Cerebellar nuclear complex (tissue), 1 donor: ENCODE measurements around the gene TTC28.
"Not testable (repeated sequence)": the region's sequence is repeated elsewhere in the genome, so short reads cannot be mapped to it uniquely, and the experiment has no call there.

Experiments used
- DNase-seq, 2 experiments: peaks; one replicate each; lab custom pipeline; 2025; lab: John Stamatoyannopoulos, UW

The TTC28 gene

DNA sequence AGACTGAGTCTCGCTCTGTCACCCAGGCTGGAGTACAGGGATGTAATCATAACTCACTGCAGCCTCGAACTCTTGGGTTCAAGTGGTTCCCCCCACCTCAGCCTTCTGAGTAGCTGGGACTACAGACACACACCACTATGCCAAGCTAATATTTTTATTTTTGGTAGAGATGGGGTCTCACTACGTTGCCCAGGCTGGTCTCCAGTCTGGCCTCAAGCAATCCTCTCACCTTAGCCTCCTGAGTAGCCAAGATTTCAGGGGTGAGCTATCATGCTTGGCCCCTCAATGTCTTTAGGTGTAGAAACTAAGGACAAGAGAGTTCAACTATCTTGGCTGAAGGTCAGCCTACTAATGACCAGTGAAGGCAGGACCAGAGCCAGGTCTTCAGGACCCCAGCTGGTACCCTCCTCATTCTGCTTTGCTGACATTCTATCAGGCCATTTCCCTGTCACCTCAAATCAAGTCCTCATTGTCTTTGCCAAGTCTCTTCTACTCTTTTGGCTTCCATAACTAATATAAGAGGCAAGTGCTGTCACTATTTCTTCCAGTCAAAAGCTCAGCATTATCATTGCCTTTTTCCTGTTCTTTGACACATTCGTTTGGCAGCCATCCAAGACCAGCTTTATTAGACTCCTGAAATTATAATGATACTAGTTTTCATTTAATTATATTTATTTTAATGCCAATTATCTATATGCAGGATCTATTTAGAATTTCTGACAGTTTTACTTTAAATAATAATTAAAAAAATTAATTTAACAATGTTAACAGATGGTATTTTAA is 496.4 kb downstream of the TTC28 start:
- no peak for DNase-seq

- no peak for DNase-seq
These were observed 498.6 kb downstream of the TTC28 start for GRCh38 chr22:28180804-28181731.

DNA sequence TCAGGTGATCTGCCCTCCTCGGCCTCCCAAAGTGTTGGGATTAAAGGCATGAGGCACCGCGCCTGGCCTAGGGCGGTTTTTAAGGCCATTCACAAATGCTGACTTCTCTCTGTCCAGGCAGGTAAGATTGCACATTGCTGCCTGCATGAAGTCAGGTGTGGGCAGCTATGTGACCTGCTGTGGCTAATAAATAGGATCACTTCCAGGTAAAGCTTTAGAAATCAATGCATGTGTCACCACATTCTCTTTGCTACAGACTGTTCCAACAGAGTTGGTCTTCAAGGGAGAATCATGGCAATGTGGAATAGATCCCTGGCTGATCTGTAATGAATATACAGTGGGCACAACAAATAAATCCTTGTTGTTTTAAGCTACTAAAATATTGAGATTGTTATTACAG is 500.2 kb downstream of the TTC28 start:
- no peak for DNase-seq

DNA sequence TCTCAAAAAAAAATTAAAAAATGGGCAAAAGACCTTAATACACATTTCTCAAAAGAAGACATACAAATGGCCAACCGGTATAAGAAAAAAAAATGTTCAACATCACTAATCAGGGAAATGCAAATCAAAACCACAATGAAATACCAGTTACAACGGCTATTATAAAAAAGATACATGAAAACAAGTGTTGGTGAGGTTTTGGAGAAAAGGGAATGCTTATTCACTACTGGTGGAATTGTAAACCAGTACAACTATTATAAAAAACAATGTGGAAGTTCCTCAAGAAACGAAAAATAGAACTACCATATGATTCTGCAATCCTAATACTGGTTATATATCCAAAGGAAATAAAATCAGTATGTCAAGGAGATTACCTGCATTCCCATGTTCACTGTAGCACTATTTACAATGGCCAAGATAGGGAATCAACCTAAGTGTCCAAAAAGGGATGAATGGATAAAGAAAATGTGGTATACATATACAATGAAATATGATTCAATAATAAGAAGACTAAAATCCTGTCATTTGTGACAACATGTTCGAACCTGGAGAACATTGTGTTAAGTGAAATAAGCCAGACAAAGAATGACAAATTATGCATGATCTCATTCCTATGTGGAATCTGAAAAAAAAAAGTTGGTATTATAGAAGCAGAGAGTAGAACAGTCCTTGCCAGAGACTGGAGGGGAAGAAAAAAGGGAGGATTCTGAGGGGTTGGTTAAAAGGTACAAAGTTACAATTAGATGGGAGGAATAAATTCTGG is 503.7 kb downstream of the TTC28 start:
- no peak for DNase-seq

- DNase-seq, result no peak
These were observed 505.1 kb downstream of the TTC28 start for GRCh38 chr22:28174509-28174908.

DNA sequence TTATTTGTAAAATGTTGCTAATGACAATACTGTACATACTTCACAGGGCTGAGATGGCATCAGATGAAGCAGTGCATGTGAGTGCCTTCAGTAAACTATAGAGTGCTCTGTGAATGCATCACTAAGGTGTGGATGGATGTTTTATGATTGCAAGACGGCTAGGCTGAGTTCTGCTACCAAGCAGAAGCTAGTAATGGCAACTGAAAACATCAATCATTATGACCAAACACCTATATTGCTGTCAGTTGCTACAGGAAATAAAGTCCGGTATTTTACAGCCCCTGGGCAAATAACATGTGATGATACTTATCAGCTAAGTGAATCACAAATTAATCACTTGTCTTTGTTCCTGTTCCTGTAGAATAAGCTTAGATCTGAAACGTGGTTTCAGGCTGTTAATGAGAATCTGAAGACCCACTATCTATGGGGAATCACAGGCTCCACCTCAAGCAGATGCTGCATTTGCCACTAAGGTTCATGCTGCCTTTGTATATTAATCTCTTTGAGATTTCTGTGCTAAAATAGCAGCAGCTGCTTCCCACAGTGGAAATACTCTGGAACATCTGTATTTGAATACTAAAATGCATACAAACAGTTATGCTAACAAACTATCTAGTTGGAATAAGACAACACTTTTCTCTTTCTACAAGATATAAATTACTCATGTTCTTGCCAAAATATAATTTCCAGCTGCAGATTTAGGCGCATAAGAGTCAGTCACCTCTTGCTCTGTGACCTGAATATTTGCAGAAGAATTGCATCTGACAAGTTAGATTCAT is 506.6 kb downstream of the TTC28 start:
- DNase-seq, result no peak

DNA sequence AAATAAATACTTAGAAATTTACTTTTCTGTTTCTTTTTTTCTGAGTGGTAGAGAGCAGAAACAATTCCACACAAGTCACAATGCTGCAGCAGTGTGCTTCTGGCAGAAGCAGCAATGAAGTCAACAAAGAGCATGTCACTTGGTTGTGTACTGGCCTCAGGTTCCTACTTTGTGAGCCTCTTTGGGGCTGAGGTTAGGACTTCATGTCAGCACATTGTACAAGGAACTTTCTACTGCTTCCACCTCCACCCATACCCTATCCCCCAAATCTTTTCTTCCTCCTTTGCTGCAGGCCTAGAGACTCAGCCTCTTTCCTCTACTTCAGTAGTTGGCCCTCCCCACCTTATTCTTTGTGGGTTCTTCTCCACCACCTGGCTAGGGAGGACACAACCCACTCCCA is 507.9 kb downstream of the TTC28 start:
- DNase-seq, result no peak

- DNase-seq, result no peak
These were observed 508.5 kb downstream of the TTC28 start for GRCh38 chr22:28171115-28171514.

DNA sequence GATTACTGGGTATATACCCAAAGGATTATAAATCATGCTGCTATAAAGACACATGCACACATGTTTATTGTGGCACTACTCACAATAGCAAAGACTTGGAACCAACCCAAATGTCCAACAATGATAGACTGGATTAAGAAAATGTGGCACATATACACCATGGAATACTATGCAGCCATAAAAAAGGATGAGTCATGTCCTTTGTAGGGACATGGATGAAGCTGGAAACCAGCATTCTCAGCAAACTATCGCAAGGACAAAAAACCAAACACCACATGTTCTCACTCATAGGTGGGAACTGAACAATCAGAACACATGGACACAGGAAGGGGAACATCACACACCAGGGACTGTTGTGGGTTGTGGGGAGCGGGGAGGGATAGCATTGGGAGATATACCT is 510.3 kb downstream of the TTC28 start:
- DNase-seq, result not testable (repeated sequence)

GRCh38 chr22:28155808-28156207 is 523.8 kb downstream of the TTC28 start:
- DNase-seq, result no peak

- DNase-seq, result no peak
These were observed 524.8 kb downstream of the TTC28 start for GRCh38 chr22:28154861-28155260.

- no peak for DNase-seq
These were observed 528.4 kb downstream of the TTC28 start for GRCh38 chr22:28151151-28151816.

DNA sequence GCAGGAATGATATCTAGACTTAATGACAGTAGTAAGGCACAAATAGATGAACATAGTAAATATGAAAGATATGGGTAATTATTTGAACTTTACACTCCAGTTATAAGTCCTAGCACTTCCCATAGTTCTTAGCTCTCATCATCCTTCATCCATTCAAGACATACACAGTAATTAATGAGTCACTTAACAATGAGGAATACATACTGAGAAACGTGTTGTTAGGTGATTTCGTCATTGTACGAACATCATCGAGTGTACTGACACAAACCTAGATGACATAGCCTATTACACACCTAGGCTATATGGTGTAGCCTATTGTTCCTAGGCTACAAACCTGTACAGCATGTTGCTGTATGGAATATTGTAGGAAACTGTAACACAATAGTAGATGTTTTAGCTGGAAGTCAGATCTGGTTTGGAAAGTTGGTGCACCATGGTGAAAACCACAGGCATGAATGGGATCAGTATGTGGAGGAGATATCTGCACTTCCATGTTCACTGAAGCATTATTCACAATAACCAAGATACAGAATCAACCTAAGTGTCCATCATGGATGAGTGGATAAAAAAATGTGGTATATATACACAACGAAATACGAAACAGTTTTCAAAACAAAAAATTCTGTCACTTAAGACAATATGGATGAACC is 530.7 kb downstream of the TTC28 start:
- DNase-seq, result no peak

DNA sequence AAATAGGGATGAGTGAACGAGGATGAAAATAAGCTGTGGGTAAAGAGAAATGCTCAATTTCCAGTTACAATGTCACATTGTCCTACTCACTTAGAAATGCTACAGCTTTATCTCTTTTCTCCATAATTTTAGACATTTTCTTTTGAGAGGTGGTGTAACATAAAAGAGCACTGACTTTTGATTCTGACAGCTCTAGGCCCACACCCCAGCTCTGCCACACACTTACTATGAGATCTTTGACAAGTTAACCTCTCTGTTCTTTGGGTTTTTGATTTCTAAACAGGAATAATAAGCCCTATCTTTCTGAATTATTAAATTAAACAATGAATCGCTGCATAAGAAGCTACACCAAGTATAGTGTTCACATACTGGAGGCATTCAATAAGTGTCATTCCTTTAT is 532.2 kb downstream of the TTC28 start:
- no peak for DNase-seq

DNA sequence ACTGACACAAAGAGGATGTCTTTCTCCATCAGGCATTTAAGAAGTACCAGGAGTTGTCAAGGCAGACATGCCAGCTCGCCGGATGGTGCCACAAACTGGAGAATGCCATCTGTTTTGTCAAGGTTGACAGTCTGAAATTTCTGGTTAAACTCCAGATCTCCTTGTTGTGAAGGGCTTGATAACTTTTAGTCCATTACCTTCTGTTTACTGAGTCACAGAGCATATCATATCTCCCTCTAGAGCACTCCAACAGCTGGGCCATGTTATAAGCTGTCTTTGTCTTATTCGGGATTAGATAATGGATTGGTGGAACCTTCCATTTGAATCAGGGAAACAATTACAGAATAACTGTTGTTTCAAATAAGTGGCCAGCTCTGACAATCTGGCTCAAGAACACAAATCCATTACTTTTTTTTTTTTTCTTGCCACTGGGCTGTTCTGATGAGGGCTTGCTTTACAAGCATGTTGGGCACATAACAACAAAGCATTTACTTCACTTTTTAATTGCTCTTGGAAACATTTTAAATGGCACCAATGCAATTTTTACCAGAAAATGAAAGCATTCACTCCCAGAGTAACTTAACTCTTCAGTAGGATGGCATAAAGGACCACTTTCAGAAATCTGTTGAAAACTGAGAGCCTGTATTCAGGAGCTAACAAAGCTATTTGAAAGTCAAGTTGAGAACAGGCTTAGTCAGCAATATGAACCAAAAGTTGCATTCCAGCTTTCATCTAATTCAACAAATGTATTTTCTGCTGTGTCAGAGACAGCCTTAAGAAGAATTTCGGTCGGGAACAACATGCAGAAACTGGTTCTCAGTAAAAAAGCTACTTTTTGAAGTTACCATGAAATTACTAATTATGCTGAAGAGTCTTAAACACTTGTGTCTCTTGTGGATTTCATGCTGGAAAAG is 533.0 kb downstream of the TTC28 start:
- DNase-seq, result no peak

DNA sequence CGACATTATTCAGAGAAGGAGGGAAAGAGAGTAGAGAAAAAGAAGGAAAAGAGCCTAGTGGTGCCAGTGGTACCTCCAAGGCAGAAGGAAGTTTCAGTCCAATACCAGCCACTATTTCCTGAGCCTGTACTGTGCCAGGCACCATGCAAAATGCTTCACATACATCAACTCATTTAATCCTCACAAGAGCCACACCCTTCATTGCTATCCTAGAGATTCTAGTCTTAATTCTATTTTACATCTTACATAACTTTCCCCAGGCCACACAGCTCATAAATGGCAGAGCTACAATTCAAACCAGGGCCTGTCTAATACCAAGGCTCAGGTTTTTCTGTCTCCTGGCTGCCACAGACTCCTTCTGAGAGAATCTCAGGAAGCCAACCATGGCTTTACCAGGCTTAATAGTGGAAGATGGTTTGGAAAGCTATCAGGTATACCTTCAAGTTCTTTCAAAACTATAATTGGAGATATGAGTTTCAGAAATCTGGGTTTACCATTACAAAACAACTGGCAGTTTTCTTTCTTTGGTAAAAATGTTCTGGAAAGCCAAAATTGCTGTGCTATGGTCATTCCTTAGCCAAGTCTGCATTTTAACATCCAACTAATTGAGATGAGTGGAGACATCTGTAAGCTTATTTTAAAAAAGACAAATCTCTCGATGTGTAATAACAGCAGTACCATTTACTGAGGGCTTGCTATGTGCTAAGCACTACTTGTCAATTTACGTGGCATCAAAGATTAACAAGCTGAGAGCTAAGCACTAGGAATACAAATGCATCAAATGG is 535.5 kb downstream of the TTC28 start:
- no peak for DNase-seq

GRCh38 chr22:28143241-28143865 is 536.3 kb downstream of the TTC28 start:
- no peak for DNase-seq

- no peak for DNase-seq
These were observed 537.2 kb downstream of the TTC28 start for GRCh38 chr22:28142361-28142961.
